ENCODE data around the gene IZUMO4.

DNA sequence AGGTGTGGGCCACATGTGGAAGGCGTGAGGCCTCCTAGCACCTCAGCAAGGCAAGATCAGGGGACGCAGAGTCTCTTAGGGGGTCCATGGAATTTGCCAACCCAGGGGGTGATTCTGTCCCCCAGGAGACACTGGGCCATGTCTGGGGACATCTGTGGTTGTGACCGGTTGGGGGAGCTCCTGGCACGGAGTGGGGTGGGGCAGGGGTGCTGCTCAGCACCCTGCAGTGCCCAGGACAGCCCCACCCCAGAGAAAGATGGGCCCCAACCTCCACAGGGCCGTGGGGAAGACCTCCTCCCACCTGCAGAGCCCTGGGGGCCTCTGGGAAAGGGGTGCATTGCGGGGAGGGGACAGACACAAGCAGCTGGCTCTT lies 49.7 kb upstream of the IZUMO4 start:
- TF ChIP-seq, protein P1, sequence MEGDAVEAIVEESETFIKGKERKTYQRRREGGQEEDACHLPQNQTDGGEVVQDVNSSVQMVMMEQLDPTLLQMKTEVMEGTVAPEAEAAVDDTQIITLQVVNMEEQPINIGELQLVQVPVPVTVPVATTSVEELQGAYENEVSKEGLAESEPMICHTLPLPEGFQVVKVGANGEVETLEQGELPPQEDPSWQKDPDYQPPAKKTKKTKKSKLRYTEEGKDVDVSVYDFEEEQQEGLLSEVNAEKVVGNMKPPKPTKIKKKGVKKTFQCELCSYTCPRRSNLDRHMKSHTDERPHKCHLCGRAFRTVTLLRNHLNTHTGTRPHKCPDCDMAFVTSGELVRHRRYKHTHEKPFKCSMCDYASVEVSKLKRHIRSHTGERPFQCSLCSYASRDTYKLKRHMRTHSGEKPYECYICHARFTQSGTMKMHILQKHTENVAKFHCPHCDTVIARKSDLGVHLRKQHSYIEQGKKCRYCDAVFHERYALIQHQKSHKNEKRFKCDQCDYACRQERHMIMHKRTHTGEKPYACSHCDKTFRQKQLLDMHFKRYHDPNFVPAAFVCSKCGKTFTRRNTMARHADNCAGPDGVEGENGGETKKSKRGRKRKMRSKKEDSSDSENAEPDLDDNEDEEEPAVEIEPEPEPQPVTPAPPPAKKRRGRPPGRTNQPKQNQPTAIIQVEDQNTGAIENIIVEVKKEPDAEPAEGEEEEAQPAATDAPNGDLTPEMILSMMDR (IDR thresholded peaks at IDR 0.05): no peak
- TF ChIP-seq POLR2AphosphoS5 (IDR thresholded peaks at IDR 0.05) (no peak), EP300 (IDR thresholded peaks at IDR 0.05) (no peak)
